ENCODE results near the gene SLC12A7.

SLC12A7 gene

DNA sequence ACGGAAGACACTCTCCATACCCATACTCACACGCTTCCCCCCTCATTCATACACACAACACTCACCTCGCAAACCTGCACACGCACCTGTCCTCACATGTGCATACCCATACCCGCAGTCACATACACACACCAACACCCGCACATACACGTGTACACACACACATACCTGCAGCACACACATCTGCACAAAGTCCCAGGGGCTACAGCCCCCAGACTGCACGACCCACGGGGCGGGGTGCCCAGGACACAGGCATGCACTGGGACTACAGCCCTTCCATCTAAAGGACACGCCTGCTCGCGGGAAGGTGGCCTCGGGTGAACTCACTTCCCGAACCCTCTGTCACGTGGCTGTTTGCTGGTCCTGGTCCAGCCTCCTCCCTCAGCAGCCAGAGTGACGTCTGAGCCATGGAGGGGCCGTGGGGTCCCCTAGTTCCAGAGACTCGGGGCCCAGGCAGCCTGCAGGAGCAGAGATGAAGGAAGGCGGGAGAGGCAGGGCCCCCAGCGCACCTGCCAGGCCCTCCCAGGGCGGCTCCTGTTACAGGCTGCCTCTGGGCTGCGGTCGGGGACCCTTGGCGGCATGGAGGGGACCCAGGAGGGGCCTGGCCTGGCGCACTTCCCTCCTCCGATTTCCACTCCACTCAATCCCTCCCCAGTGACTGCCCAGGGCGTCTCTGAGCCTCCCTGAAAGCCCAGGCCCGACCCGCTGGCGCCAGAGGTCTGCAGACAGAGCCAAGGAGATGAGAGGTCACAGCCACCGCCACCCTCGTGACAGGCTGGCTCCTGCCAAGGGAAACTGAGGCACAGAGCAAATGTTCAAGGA is 8.1 kb downstream of the SLC12A7 start:
- POLR2A ChIA-PET = no interaction called here
- CTCF ChIA-PET = no interaction called here
- TF ChIP-seq, protein P1, sequence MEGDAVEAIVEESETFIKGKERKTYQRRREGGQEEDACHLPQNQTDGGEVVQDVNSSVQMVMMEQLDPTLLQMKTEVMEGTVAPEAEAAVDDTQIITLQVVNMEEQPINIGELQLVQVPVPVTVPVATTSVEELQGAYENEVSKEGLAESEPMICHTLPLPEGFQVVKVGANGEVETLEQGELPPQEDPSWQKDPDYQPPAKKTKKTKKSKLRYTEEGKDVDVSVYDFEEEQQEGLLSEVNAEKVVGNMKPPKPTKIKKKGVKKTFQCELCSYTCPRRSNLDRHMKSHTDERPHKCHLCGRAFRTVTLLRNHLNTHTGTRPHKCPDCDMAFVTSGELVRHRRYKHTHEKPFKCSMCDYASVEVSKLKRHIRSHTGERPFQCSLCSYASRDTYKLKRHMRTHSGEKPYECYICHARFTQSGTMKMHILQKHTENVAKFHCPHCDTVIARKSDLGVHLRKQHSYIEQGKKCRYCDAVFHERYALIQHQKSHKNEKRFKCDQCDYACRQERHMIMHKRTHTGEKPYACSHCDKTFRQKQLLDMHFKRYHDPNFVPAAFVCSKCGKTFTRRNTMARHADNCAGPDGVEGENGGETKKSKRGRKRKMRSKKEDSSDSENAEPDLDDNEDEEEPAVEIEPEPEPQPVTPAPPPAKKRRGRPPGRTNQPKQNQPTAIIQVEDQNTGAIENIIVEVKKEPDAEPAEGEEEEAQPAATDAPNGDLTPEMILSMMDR (IDR thresholded peaks at IDR 0.05; ENCODE audit: control extremely low read depth, extremely low read depth, low read depth, missing control alignments) = no peak
- DNase-seq (ENCODE audit: extremely low spot score) = no peak

DNA sequence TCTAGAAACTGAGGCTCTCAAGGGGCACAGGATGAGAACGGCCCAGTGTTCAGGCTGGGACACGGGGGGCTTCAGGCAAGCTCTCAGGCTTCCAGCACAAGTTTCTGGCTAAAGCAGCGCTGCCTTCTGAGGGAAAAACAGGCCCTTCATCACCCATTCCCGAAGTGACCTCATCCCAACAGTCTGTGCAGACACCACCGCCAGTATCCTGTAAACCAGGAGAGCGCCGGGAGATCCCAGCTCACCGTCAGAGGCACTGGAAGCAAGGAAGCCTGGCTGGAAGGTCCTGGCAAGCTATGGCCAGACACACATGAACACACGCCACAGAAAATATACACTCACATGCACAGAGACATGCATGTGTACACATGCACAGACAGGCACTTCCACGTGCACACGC is 8.8 kb downstream of the SLC12A7 start:
- no peak for DNase-seq (ENCODE audit: extremely low spot score)
- TF ChIP-seq, protein P1 (IDR thresholded peaks at IDR 0.05; ENCODE audit: control extremely low read depth, extremely low read depth, low read depth, missing control alignments) = no peak
- POLR2A ChIA-PET = no interaction called here
- CTCF ChIA-PET = no interaction called here

DNA sequence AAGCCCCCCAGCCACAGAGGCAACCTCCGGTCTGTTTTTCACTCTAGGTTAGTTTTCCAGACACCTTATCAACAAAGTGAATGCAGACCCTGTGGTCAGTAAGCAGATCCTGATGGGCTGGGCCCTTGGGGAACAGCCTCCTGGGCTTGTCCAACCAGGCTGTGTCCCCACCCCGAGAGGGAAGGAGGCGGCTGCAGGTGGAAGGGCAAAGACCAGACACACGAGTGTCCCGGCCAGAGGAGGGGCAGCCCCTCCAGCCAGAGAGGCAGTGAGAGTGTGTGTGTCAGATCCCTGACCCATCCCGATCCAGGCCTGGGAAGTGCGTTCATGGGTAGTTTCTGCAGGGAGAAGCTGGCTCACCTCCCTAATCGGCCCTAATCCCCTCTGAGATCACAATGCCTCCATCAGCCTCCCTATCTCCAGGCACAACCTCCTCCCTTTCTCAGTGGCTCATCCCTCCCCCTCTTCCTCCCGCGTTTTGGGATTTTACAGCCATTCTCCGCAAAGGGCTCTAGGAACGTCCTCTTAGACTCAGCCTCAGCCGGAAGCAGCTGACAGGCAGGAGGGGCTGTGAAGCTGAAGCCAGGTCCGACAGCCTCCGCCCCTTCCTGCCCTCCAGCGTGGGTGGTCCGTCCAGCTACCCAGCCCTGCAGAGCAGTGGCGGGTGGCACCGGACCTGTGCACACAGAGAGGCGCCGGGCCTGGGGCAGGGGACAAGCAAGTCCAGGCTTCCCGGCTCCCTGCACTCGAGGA is 9.7 kb downstream of the SLC12A7 start:
- POLR2A ChIA-PET = no interaction called here

DNA sequence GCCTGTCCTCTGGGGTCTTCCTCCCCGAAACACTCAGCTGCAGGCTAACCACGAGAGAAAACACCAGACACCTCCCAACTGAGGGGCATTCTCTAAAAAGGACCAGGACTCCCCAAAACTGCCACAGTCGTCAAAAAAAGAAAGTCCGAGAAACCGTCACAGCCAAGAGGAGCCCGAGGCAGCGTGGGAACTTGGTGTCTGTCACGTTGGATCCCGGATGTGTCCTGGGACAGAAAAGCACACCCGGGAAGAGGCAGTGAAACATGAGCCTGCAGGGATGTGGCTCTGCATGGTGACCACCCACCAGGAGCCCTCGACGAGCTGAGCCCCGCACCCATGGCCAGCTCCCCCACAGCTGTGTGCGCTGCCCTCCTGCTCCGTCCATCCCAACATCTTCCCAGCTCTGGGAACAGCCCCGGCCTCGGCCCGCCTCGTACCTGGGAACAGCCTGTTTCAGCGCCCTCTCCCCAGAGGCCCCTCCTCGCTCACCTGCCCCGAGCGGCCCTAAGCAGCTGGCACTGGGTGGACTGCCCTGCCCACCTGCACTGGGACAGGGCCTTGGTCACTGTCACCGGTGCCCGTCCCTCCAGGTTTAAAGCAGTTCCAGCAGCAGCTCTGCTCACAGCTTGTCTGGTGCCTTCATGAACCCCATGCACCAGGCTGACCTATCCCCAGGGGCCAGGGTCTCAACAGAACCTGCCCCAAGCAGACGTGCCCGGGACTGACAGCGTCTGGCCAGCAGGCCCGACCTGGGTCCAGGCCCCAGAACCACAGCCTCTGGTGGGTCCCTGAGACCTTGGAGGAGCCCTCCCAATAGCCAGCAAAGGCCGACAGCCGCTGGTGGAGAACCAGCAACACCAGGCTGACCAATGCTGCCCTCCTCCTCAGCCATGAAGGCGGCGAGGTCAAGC is 10.9 kb downstream of the SLC12A7 start:
- TF ChIP-seq, protein P1 (IDR thresholded peaks at IDR 0.05; ENCODE audit: control extremely low read depth, extremely low read depth, low read depth, missing control alignments) = no peak
- POLR2A ChIA-PET = no interaction called here
- no peak for DNase-seq (ENCODE audit: extremely low spot score)
- CTCF ChIA-PET = no interaction called here

More for the DNA sequence above, 9.7 kb downstream of the SLC12A7 start:
- CTCF ChIA-PET = no interaction called here
- TF ChIP-seq, protein P1 (IDR thresholded peaks at IDR 0.05; ENCODE audit: control extremely low read depth, extremely low read depth, low read depth, missing control alignments) = no peak
- no peak for DNase-seq (ENCODE audit: extremely low spot score)

DNA sequence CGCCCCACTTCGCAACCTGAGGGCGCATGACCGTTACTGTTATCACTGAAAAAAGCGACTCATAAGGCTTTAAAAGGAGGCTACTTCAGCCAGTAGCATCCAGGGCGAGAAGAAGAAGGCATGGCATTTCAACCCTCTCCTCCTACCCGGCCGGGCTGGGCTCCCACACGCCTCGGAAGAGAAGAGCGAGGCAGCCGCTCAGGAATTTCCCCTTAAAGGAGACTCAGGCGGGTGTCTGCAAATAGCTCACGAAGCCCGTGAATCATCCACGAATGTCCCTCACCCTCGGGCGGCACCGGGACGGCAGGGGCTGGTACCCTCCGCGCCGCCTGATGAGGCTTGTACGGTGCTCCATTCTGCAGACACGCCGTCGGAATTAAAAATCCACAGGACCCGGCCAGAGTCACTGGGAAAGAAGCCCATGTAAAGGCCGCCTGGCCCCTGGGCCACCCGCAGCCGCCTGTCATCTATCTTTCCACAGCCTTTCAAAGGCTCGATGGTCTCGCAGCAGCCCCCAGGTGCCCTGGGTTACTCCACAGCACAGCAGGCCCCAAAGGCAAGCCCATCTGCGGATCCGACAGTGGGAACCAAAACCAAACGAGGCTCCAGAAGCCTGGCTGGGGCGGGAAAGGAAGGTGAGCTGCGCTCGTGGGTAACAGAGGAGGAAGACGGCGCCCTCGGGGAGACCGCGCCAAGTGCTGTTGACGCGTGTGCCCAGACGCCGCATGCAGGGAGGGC is 11.8 kb downstream of the SLC12A7 start:
- CTCF ChIA-PET = no interaction called here
- POLR2A ChIA-PET = no interaction called here

More for the DNA sequence above, 11.8 kb downstream of the SLC12A7 start:
- DNase-seq (ENCODE audit: extremely low spot score) = no peak
- TF ChIP-seq, protein P1 (IDR thresholded peaks at IDR 0.05; ENCODE audit: control extremely low read depth, extremely low read depth, low read depth, missing control alignments) = no peak

All from GM10248 (cell line).